HL-60/S4 treated with phorbol 12-myristate 13-acetate at 8.2 ng/mL for 4 days and 3 days (cell line): Measurements from ENCODE around the gene MCC.

Experiments
- in situ Hi-C: fragments of 300-500 bp; cut with MboI; formaldehyde crosslinking; loops from 2 replicates; pipeline ENCODE4 v1.15.0; 2022; ENCODE audit warnings: low sequenced_read_pairs

The MCC gene

GRCh38 chr5:113278976-113279375, 209.3 kb downstream of the MCC start:
- in situ Hi-C loops, result no loop called here

GRCh38 chr5:113276493-113276892, 211.8 kb downstream of the MCC start:
- in situ Hi-C loops, result no loop called here

- in situ Hi-C loops, result no loop called here
Measured at GRCh38 chr5:113276001-113276400, 212.3 kb downstream of the MCC start.

- in situ Hi-C loops, result no loop called here
Measured at GRCh38 chr5:113274836-113275414, 213.3 kb downstream of the MCC start.

- in situ Hi-C loops, result no loop called here
Measured at GRCh38 chr5:113273948-113274347, 214.3 kb downstream of the MCC start.

GRCh38 chr5:113271745-113272454, 216.4 kb downstream of the MCC start:
- in situ Hi-C loops, result no loop called here

GRCh38 chr5:113271015-113271414, 217.2 kb downstream of the MCC start:
- in situ Hi-C loops, result no loop called here

GRCh38 chr5:113270086-113270485, 218.2 kb downstream of the MCC start:
- in situ Hi-C loops, result no loop called here

GRCh38 chr5:113269023-113269997, 218.9 kb downstream of the MCC start:
- in situ Hi-C loops, result no loop called here

GRCh38 chr5:113268232-113268631, 220.0 kb downstream of the MCC start:
- in situ Hi-C loops, result no loop called here

- in situ Hi-C loops, result no loop called here
Measured at GRCh38 chr5:113267361-113267900, 220.8 kb downstream of the MCC start.

GRCh38 chr5:113266913-113267227, 221.4 kb downstream of the MCC start:
- in situ Hi-C loops, result no loop called here

- in situ Hi-C loops, result no loop called here
Measured at GRCh38 chr5:113266227-113266912, 221.9 kb downstream of the MCC start.

GRCh38 chr5:113265190-113265589, 223.1 kb downstream of the MCC start:
- in situ Hi-C loops, result no loop called here

- in situ Hi-C loops, result no loop called here
Measured at GRCh38 chr5:113264046-113264445, 224.2 kb downstream of the MCC start.

GRCh38 chr5:113263545-113263944, 224.7 kb downstream of the MCC start:
- in situ Hi-C loops, result no loop called here

- in situ Hi-C loops, result no loop called here
Measured at GRCh38 chr5:113262674-113263073, 225.6 kb downstream of the MCC start.

- in situ Hi-C loops, result no loop called here
Measured at GRCh38 chr5:113259034-113259433, 229.2 kb downstream of the MCC start.

- in situ Hi-C loops, result no loop called here
Measured at GRCh38 chr5:113257545-113257944, 230.7 kb downstream of the MCC start.

- in situ Hi-C loops, result no loop called here
Measured at GRCh38 chr5:113256671-113257452, 231.4 kb downstream of the MCC start.
